Measurements from ENCODE around the gene CCNDBP1.
"Not testable (repeated sequence)": the region's sequence is repeated elsewhere in the genome, so short reads cannot be mapped to it uniquely, and the experiment has no call there.

The CCNDBP1 gene, protein sequence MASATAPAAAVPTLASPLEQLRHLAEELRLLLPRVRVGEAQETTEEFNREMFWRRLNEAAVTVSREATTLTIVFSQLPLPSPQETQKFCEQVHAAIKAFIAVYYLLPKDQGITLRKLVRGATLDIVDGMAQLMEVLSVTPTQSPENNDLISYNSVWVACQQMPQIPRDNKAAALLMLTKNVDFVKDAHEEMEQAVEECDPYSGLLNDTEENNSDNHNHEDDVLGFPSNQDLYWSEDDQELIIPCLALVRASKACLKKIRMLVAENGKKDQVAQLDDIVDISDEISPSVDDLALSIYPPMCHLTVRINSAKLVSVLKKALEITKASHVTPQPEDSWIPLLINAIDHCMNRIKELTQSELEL

DNA sequence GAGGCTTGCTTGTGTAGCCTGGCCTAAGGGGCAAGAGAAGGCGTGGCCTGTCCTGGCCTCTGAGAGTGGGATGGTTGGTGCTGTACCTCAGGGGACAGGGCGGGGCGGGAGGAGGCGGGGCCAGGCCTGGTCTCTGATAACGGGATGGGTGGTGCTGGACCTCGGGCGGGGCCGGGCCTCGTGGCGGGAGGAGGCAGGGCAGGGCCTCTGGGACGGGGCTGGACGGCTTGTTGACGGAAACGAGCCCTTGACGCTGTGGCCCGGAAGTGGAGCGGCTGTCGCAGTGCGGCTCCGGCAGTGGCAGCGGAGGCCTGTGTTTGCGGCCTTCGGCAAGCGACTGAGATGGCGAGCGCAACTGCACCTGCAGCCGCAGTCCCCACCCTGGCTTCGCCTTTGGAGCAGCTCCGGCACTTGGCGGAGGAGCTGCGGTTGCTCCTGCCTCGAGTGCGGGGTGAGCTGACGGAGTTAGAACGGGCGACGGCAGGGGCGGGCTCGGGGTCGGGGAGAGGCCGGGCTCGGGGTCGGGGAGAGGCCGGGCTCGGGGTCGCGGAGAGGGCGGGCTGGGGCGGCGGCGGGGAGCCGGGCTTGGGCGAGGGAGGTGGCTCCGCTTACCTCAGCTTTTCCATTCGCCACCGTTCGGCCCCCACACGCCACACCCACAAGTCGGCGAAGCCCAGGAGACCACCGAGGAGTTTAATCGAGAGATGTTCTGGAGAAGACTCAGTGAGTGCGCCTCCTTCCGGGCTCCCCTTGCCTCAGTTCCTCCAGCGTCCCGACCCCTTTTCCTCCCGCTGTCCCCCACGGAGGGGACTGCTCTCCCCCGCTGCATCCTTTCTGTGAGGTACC lies at the start of gene CCNDBP1:
TSS of gene CCNDBP1 (plus strand) at position 247 of the 846 bp plus-strand sequence. CDS start at position 343, 96 bp downstream.
- DNase-seq, result peak; percentile 91 to 96 (median 92)

DNA sequence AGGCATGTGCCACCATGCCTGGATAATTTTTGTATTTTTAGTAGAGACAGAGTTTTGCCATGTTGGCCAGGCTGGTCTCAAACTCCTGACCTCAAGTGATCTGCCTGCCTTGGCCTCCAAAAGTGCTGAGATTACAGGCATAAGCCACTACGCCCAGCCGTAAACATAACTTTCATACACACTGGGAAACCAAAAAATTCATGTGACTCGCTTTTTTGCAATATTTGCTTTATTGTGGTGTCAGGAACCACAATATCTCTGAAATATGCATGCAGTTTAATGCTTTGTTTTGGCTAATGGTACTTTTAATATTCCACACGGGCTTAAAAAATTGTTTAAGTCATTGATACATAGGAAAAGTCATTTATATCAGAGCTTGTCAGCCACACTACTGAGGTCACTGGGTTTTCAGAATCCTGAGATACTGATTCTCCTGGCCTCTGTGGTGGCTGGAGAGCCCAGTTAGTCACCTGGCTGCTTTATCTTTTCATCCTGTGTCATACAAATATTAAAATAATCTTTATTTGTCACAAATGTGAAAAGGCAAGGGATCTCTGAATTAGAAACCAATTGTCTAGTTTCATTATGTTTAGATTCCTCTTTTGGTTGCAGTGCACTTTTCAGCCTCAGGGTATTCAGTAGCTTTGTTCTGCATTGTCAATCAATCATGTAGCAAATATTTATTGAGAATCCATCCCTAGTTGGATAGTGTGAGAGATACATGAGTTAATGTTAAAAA lies 41.8 kb upstream of the CCNDBP1 start:
- peak in 2 of 3 donors; percentile 37 for DNase-seq

DNA sequence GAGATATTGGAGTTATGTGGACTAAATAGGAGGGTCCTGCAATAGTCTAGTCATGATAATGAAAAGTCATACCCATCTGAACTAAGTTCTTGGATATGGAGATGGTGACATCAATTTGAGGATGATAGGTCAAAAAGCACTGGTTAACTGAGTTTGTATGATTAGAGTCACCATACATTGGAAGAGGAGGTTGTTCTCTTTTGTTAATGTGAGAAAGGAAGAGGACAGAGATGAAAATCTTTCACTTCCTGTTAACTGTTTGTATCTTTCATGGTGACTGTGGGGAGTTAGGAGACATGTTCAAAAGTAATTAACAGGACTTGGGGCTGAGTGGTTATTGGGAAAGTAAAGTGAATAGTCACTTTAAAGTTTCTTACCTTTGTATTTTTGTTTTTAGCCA lies 40.7 kb upstream of the CCNDBP1 start:
- DNase-seq, result peak in 1 of 3 donors; percentile 23

DNA sequence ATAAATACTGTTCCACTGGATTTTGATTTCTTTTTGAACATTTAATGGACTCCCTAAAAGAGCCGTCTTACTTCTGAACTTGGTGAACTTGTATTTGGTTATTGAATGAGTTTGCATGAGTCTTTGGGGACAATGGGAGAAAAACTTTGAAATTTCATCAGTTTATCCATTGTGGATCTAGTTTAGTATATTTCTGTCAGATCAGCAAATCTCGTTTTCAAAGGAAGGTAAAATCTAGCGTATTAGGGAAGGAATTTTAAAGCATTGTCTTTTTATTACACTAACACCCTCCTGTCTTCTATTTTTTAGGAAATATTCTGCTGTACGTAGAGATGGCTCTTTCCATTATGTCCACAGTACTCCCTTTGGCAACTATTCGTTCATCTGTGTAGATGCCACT lies 39.0 kb upstream of the CCNDBP1 start:
- DNase-seq, result no peak

DNA sequence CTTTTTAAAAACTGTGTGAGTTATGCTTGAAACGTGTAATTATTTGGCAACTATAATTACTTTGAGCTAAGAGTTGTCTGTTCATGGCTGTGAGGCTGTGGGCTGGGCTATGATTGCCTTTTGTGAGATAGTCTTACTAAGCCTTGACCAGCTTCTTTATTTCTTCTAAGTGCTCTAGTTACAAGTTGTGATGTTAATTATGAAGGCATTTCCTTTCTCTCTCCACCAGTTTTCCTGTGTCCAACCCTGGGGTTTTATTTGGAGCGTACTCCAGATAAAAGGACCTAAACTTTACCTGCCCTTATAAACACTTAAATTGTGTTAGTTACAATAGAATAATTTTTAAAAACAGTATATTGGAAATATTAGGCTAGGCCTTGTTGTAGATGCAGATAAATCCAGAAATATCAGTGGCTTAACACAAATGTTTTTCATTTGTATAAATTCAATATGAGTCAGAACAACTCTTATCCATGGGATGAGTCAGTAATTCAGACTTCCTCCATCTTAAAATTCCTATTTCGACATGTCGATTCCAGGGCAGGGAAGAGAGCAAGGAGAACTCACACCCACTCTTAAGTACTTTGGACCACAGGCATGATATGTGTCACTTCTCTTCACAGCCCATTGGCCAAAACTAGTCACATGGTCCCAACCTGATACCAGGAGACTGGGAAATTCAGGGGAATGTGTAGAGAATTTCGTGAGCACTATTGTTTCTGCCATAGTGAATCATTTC lies 34.8 kb upstream of the CCNDBP1 start:
- peak; percentile 53 to 79 (median 66) for DNase-seq

DNA sequence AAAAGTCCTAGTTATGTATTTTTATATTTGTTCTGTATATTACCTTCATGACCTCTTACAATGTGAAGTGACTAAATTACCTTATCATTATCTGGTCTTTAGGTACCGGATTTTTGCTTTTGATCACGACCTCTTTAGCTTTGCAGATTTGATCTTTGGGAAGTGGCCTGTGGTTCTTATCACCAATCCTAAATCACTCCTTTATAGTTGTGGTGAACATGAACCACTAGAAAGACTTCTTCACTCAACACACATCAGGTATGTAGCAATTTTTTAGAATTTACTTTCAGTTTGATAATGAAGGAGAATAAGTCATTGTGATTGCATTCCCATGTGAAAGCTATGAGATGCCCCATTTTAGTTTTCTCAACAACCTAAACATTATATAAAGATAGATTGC lies 33.5 kb upstream of the CCNDBP1 start:
- DNase-seq, result no peak

DNA sequence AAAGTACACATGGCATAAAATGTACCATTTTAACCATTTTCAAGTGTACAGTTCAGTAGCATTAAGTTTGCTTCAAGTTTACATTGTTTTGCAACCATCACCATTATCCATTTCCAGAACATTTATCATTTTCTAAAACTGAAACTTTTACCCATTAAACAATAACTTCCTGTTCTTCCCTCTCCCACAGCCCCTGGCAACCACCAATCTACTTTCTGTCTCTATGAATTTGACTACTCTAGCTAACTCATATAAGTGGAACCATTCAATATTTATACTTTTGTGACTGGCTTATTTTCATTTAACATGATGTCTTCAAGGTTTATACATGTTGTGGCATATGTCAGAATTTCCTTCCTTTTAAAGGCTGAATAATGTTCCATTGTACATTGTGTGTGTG lies 31.9 kb upstream of the CCNDBP1 start:
- no peak for DNase-seq

DNA sequence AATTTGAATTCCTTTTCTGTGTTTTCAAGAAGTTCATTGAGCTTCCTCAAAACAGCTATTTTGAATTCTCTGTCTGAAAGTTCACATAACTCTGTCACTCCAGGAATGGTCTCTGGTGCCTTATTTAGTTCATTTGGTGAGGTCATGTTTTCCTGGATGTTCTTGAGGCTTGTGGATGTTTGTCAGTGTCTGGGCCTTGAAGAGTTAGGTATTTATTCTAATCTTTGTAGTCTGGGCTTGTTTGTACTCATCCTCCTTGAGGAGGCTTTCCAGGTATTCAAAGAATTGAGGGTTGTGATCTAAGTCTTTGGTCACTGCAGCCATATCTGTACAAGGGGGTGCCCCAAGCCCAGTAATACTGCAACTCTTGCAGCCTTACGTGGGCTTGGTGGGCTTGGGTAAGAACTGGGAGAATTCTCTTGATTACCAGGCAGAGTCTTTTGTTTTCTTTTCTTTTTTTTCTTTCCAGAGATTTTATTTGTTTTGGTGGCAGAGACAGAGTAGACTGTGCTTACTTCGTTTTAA lies 19.3 kb upstream of the CCNDBP1 start:
- no peak for DNase-seq

DNA sequence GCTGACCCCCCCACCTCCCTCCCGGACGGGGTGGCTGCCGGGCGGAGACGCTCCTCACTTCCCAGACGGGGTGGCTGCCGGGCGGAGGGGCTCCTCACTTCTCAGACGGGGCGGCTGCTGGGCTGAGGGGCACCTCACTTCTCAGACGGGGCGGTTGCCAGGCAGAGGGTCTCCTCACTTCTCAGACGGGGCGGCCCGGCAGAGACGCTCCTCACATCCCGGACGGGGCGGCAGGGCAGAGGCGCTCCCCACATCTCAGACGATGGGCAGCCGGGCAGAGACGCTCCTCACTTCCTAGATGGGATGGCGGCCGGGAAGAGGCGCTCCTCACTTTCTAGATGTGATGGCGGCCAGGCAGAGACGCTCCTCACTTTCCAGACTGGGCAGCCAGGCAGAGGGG lies 17.9 kb upstream of the CCNDBP1 start:
- DNase-seq, result not testable (repeated sequence)

DNA sequence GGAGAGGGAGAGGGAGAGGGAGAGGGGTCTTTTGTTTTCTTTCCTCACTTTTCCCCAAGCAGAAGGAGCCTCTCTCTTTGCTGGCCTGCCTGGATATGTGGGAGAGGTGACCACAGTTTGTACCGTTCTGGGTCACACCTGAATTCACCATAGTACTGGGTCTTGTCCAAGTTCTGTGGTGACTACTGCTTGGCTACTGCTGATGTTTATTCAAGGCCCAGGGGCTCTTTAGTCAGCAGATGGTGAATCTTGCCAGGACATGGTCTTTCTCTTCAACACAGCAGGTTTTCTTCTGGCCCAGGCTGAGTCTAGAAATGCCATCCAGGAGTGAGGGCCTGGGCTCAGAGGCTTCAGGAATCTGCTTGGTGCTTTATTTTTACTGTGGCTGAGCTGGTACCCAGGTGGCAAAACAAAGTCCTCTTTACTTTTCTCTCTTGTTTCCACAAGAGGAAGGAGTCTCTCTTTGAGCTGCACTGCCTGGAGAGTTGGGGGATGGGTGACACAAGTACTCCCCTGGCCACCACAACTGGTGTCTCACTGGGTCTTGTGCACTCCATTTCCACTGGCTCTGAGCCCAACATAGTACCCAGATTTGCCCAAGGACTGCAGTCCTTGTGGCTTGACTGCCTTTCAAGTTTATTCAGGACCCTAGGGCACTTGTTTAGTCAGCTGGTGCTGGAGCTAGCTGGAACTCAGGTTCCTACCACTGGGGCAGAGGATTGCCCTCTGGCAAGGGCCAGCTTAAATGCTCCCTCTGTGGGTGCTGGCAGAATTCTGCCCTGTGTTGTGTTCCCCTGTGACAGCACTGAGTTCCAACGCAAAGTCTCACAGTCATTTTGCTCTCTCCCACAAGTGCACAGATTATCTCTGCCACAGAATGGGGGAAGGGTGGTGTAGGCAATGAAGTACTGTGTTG lies 16.8 kb upstream of the CCNDBP1 start:
- no peak for DNase-seq

DNA sequence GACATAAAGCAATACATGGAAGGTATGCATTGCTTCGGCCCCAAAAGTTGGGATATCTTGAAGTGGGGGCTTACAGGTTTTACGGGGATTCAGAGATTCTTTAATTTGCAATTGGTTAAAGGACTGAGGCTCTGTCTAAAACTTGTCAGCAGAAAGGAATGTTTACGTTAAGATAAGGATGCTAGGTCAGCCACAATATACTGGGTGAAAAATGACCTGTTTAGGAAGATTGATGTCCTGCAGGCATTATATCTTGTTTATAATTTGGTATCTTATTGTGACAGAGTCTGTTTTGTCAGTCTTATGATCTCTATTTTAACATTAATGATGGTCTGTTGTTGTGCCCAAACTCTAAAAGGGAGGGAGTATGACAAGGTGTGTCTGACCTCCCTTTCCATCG lies 15.3 kb upstream of the CCNDBP1 start:
- DNase-seq, result no peak

DNA sequence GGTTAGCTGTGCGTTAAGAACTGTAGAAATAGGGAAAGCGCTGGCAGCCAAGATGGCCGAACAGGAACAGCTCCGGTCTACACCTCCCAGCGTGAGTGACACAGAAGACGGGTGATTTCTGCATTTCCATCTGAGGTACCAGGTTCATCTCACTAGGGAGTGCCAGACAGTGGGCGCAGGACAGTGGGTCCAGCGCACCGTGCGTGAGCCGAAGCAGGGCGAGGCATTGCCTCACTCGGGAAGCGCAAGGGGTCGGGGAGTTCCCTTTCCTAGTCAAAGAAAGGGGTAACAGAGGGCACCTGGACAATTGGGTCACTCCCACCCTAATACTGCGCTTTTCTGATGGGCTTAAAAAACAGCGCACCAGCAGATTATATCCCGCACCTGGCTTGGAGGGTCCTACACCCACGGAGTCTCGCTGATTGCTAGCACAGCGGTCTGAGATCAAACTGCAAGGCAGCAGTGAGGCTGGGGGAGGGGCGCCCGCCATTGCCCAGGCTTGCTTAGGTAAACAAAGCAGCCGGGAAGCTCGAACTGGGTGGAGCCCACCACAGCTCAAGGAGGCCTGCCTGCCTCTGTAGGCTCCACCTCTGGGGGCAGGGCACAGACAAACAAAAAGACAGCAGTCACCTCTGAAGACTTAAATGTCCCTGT lies 9.4 kb upstream of the CCNDBP1 start:
- DNase-seq, result not testable (repeated sequence)

DNA sequence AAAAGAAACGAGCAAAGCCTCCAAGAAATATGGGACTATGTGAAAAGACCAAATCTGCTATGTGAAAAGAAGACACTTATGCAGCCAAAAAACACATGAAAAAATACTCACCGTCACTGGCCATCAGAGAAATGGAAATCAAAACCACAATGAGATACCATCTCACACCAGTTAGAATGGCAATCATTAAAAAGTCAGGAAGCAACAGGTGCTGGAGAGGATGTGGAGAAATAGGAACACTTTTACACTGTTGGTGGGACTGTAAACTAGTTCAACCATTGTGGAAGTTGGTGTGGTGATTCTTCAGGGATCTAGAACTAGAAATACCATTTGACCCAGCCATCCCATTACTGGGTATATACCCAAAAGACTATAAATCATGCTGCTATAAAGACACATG lies 8.1 kb upstream of the CCNDBP1 start:
- not testable (repeated sequence) for DNase-seq

DNA sequence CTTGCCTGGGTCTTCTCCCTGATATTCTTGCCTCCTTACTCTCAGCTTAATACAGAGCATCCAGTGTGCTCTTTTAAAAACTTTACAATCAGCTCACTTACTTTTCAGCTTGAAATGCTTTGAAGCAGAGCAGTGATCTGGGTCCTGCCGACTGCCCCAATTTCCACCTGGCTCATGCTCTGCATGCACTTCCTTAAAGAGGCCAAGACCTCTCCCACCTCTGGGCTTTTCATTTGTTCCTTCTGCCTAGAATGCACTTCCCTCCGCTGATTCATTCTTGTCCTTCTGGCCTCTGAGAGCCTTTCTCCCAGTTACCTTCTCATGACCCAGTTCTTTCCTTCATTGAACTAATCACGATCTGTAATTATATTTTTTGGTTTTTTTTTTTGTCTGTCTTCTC lies 1.9 kb upstream of the CCNDBP1 start:
- peak in 2 of 3 donors; percentile 3 to 13 for DNase-seq

DNA sequence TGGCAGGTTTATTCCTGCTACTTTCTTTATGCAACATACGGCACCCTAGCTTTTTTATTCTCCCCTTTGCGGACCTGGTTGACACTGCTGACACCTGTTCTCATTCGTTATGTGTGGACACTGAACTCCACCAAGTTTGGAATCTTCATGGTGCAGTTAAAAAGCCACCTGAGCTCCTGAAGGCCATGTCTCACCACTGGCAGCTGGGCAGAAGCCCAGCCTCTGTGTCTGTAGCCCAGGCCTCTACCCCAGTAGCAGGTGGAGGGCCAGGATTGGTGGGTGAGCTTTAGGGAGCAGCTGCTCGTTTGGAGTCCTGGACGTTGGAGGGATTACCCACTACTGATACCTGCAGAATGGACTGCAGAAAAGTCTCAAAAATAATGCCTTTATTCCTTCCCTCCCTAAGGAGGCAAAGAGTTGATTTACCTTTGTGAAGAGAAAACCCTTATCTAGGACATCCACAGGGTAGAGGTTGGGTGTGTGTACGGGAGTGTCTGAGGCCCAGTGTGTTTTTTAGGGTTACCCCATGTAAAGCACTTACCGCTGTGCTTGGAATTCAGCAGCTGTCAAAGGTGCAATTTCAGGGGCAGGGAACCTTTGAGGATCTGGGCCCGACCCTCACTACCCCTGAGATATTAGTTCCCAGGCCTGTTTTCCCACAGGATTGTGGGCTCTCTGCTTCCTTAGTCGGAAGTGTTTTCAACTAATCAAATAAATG lies 637 bp upstream of the CCNDBP1 start:
- DNase-seq, result no peak

DNA sequence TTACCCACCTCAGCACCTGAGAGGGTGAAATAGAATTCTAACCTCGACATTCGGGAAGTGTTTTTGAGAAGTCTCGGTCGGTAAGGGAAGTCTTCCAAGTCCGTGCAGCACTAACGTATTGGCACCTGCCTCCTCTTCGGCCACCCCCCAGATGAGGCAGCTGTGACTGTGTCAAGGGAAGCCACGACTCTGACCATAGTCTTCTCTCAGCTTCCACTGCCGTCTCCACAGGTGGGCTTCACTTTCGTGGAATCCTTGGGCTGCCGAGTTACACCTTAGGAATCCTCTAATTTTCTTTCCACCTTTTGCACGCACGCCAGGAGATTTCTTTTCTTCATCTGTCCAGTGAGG lies 775 bp downstream of the CCNDBP1 start:
- DNase-seq, result peak in 2 of 3 donors; percentile 24 to 33

DNA sequence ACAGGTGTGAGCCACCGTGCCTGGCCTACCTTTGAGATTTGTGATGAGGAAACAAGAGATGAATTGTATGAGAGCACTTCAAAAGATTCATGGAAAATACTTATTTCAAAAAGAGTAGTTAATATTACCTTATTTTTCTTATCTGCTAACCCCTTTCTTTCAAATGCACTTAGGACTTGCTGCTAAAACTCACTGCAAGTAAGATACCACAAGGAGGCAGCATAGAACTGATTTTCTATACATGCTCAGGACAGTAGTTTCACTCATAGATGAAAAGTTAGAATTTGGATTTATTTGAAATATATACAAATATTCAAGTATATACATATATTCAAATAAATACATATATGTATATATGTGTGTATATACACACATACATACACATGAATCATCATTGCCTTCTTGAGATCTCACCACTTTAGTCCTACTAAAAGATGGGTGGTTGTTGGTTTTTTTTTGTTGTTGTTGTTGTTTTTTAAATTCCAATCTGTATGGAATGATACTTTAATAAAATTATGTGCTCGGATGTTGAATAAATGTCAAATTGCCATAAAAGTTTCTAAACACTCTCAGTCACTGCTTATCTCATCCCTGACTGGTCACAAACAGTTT lies 2.4 kb downstream of the CCNDBP1 start:
- peak; percentile 69 to 80 (median 77) for DNase-seq

DNA sequence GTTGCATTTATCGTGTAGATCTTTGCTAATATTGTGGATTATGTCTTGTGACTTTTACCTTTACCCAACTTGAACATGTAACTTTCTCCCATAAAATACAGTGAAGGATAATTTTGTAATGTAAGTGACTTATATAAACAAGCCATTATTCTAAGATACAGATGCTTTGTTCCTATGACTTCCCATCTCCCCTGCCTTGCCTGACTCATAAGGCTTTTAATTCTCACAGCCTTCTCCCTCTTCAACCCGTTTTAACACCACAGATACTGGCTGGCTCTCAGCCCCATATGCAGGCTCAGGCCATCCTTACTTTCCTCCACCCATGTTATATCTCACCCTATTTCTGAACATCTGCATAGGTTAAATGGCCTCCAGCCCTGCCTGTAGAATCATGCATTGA lies 4.1 kb downstream of the CCNDBP1 start:
- DNase-seq, result no peak

DNA sequence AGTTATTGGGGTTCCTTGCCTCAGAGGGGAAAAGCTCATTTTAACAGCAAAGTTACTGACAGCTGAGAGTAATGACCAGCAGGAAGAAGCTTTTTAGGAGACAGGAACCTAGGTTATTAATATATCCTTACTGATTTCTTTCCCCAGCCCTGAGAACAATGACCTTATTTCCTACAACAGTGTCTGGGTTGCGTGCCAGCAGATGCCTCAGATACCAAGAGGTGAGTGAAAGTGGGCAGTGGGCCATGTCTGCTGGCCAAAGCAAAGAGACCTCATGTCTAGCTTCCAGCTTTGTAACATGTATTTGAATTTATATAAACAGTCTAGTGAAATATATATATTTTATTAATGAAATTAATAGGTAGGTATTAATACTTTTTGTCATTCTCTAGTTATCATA lies 5.0 kb downstream of the CCNDBP1 start:
- no peak for DNase-seq

DNA sequence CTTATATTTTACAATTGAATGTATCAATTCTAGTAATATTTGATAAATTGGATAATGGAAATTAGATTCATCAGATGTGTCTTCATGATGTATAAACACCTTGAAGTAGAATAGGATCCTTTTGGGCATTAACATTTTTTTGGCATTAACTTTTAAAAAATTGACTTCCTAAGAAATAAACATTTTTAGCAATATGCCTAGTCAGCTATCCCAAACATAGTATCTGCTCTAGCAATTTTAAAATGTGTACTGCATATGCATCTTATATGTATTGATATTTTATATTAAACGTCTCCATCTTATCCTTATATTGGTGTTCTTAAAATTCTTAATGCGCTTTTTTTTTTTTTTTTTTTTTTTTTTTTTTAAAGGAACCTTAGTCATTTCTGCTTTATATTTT lies 8.5 kb downstream of the CCNDBP1 start:
- no peak for DNase-seq
